HG03280 (cell line): ENCODE results near the gene PTPN22.

Source experiments
- ATAC-seq: cut with Tn5 transposase; IDR thresholded peaks from one replicate; pipeline ENCODE4 v1.9.1; 2021; ENCODE audit warnings: mild to moderate bottlenecking, moderate library complexity; ENCODE audit not compliant: unreplicated experiment

PTPN22 gene

GRCh38 chr1:113871597-113872113 lies at the start of gene PTPN22:
TSS of gene PTPN22 (minus strand) at chr1:113871712.
- peak; percentile 95 for ATAC-seq

- ATAC-seq, result no peak
Observed at GRCh38 chr1:113918243-113918642, 46.7 kb upstream of the PTPN22 start.

GRCh38 chr1:113917400-113918082 lies 46.0 kb upstream of the PTPN22 start:
- no peak for ATAC-seq

- no peak for ATAC-seq
Observed at GRCh38 chr1:113916974-113917373, 45.5 kb upstream of the PTPN22 start.

- ATAC-seq, result no peak
Observed at GRCh38 chr1:113913887-113914664, 42.6 kb upstream of the PTPN22 start.

GRCh38 chr1:113913312-113913668 lies 41.8 kb upstream of the PTPN22 start:
- ATAC-seq, result no peak

GRCh38 chr1:113912594-113913311 lies 41.2 kb upstream of the PTPN22 start:
- no peak for ATAC-seq

- peak; percentile 5 for ATAC-seq
Observed at GRCh38 chr1:113905435-113905861, 33.9 kb upstream of the PTPN22 start.

GRCh38 chr1:113904674-113905434 lies 33.3 kb upstream of the PTPN22 start, which contains the start of the genes AP4B1 and DCLRE1B:
TSS of gene AP4B1 (minus strand) at chr1:113904799. CDS start at chr1:113904717, 82 bp downstream.
TSS of gene DCLRE1B (plus strand) at chr1:113905326. CDS start at chr1:113905587, 261 bp downstream.
- peak; percentile 89 for ATAC-seq

- ATAC-seq, result peak; percentile 1
Observed at GRCh38 chr1:113904293-113904673, 32.8 kb upstream of the PTPN22 start.

- ATAC-seq, result no peak
Observed at GRCh38 chr1:113903501-113904292, 32.2 kb upstream of the PTPN22 start.

- ATAC-seq, result no peak
Observed at GRCh38 chr1:113901191-113901590, 29.7 kb upstream of the PTPN22 start.

- ATAC-seq, result no peak
Observed at GRCh38 chr1:113899111-113899510, 27.6 kb upstream of the PTPN22 start.

GRCh38 chr1:113898241-113898814 lies 26.8 kb upstream of the PTPN22 start:
- no peak for ATAC-seq

- no peak for ATAC-seq
Observed at GRCh38 chr1:113895961-113896360, 24.4 kb upstream of the PTPN22 start.

GRCh38 chr1:113895098-113895497 lies 23.6 kb upstream of the PTPN22 start:
- no peak for ATAC-seq

- ATAC-seq, result no peak
Observed at GRCh38 chr1:113893267-113893666, 21.8 kb upstream of the PTPN22 start.

- ATAC-seq, result no peak
Observed at GRCh38 chr1:113891631-113892220, 20.2 kb upstream of the PTPN22 start.

GRCh38 chr1:113890816-113891215 lies 19.3 kb upstream of the PTPN22 start:
- ATAC-seq, result no peak
